Measurements from ENCODE around the gene PKN2.

PKN2 gene

DNA sequence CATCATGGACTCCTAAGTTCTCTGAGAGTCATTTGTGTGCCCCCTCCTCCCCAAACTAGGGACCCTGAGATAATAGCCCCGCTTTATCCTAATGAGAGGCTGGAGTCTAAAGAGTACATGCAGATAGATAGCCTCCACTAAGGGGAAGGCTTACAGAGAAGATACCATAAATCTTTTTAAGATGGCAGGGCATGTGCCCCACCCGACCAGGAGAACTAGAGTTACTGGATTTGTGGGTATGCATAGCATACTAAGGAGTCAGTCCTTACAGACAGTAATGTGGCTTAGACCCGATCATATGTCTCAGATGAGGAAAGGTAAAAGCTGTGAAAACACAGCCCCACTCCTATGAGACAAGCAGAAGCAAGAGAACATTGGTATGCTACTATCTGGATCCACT lies 25.7 kb upstream of the PKN2 start:
- no peak overlapping the region for H3K4me3 ChIP-seq (ENCODE audit: low read length)
- H3K4me1 ChIP-seq (ENCODE audit: insufficient read depth, low read length) = peaks cover 6% of the 10 kb centered on the region
- no peaks in the 10 kb centered on the region for H3K27me3 ChIP-seq (ENCODE audit: insufficient read depth, low read length)
- no peaks in the 10 kb centered on the region for H3K9me3 ChIP-seq (ENCODE audit: low read length)
- no peak overlapping the region for H2AFZ ChIP-seq (ENCODE audit: low read depth, low read length)
- no peaks in the 10 kb centered on the region for H3K36me3 ChIP-seq (ENCODE audit: insufficient read depth, low read length)

- Histone ChIP-seq H3K36me3 (ENCODE audit: insufficient read depth, low read length) (no peaks in the 10 kb centered on the region), H3K27me3 (ENCODE audit: insufficient read depth, low read length) (no peaks in the 10 kb centered on the region), H3K4me3 (ENCODE audit: low read length) (no peak overlapping the region), H3K9me3 (ENCODE audit: low read length) (no peaks in the 10 kb centered on the region), H2AFZ (ENCODE audit: low read depth, low read length) (no peak overlapping the region), H3K4me1 (ENCODE audit: insufficient read depth, low read length) (peaks cover 6% of the 10 kb centered on the region)
Measured at GRCh38 chr1:88659552-88659951, 24.5 kb upstream of the PKN2 start.

DNA sequence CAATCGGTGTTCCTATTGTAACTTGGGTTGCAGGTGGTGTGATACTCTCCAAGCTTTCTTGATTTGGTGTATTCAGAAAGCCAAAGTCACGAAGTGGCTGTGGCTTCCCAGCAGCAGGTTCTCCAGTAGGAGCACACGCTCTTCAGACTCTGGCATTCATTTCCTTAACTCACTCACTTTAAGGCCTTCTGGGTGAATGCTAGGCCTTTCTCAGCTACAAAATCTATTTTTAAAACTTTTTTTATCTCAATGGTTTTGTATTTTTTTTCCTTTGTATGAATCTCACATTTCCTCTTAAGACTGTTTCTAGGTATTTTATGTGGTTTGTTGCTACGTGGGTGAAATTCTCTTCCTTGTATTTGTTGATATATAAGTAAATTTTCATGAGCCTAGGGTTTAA lies 22.9 kb upstream of the PKN2 start:
- Histone ChIP-seq H3K27me3 (ENCODE audit: insufficient read depth, low read length) (no peaks in the 10 kb centered on the region), H3K4me3 (ENCODE audit: low read length) (no peak overlapping the region), H2AFZ (ENCODE audit: low read depth, low read length) (no peak overlapping the region), H3K4me1 (ENCODE audit: insufficient read depth, low read length) (peaks cover 6% of the 10 kb centered on the region), H3K36me3 (ENCODE audit: insufficient read depth, low read length) (no peaks in the 10 kb centered on the region), H3K9me3 (ENCODE audit: low read length) (no peaks in the 10 kb centered on the region)

DNA sequence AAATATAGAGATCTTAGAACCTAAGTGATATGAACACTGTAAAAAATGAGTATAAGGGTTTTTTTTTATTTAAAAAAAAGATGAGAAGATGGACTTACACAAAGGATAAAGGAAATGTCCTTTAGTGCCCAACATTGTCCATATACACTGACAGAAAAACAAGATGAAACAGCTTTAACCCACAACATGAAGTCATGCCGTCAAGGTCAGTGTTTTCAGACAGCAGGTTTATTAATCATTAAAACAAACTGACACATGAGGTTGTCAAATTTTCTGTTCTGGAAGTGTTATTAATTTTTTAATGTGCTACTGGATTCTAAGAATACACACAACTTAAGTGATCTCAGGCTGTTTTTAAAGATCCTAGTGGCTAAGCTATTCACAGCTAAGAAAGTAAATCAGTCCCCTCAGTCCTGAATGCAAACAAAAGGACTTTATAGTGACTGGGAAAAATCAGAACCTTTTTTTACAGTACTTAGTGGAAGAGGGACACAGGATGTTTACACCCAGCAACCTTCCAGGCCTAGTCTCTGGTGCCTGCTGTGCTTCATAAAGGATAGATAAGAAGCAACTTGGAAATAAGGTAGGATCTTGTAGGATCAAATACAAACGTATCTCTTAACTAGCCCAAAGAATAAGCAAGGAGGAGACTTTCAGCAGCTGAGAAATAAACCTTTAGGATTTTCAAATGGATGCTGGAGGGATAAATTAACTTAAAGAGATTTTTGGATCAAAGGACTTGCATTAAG lies 21.9 kb upstream of the PKN2 start:
- H3K36me3 ChIP-seq (ENCODE audit: insufficient read depth, low read length) = no peaks in the 10 kb centered on the region
- H3K4me1 ChIP-seq (ENCODE audit: insufficient read depth, low read length) = peaks cover 6% of the 10 kb centered on the region
- peak overlapping the region; percentile 44 for H2AFZ ChIP-seq (ENCODE audit: low read depth, low read length)
- H3K27me3 ChIP-seq (ENCODE audit: insufficient read depth, low read length) = no peaks in the 10 kb centered on the region
- H3K9me3 ChIP-seq (ENCODE audit: low read length) = no peaks in the 10 kb centered on the region
- H3K4me3 ChIP-seq (ENCODE audit: low read length) = no peak overlapping the region

DNA sequence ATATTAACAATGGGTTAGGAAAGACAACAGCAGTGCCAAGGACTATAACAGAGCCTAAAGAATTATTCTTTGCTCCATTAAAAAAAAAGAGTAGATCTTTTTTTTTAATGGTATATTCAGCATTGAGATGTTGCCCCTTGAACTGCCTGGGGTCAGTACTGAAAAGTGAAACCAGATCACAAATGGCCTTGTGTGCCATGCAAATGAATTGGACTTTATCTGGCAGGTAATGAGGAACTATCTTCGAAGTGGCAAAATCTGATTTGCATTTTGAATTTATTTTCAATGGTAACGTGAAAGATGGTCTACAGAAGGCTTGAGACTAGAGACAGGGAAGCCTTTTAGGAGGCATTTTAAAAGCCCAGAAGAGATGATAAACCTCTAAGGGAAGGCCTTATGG lies 21.4 kb upstream of the PKN2 start:
- no peaks in the 10 kb centered on the region for H3K36me3 ChIP-seq (ENCODE audit: insufficient read depth, low read length)
- H3K4me3 ChIP-seq (ENCODE audit: low read length) = no peak overlapping the region
- peaks cover 6% of the 10 kb centered on the region for H3K4me1 ChIP-seq (ENCODE audit: insufficient read depth, low read length)
- no peaks in the 10 kb centered on the region for H3K27me3 ChIP-seq (ENCODE audit: insufficient read depth, low read length)
- no peak overlapping the region for H2AFZ ChIP-seq (ENCODE audit: low read depth, low read length)
- H3K9me3 ChIP-seq (ENCODE audit: low read length) = no peaks in the 10 kb centered on the region

DNA sequence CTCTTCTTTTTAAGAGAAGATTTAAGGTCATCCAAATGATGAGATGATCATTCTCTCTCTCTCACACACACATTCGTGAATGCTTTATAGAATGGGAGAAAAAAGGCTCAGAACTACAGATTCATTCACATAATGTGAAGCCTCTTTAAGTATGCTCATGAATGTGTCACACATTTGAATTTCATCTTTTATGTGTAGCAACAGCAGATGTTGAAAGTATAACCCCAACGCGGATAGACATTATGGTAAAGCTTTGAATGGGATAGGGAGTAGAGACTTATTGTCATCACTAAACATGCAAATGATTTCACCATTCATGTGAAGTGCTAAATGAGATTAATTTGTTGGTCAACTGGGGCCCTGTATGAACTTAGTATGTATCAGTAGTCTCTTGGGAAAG lies 15.7 kb upstream of the PKN2 start:
- Histone ChIP-seq H3K27me3 (ENCODE audit: insufficient read depth, low read length) (no peaks in the 10 kb centered on the region), H2AFZ (ENCODE audit: low read depth, low read length) (no peak overlapping the region), H3K4me1 (ENCODE audit: insufficient read depth, low read length) (no peaks in the 10 kb centered on the region), H3K36me3 (ENCODE audit: insufficient read depth, low read length) (no peaks in the 10 kb centered on the region), H3K9me3 (ENCODE audit: low read length) (no peaks in the 10 kb centered on the region), H3K4me3 (ENCODE audit: low read length) (no peak overlapping the region)

GRCh38 chr1:88670462-88670861 lies 13.6 kb upstream of the PKN2 start:
- Histone ChIP-seq H3K9me3 (ENCODE audit: low read length) (no peaks in the 10 kb centered on the region), H3K36me3 (ENCODE audit: insufficient read depth, low read length) (no peaks in the 10 kb centered on the region), H2AFZ (ENCODE audit: low read depth, low read length) (no peak overlapping the region), H3K27me3 (ENCODE audit: insufficient read depth, low read length) (no peaks in the 10 kb centered on the region), H3K4me1 (ENCODE audit: insufficient read depth, low read length) (no peaks in the 10 kb centered on the region), H3K4me3 (ENCODE audit: low read length) (no peak overlapping the region)

GRCh38 chr1:88673446-88673845 lies 10.6 kb upstream of the PKN2 start:
- Histone ChIP-seq H3K27me3 (ENCODE audit: insufficient read depth, low read length) (no peaks in the 10 kb centered on the region), H3K4me1 (ENCODE audit: insufficient read depth, low read length) (no peaks in the 10 kb centered on the region), H3K9me3 (ENCODE audit: low read length) (no peaks in the 10 kb centered on the region), H3K36me3 (ENCODE audit: insufficient read depth, low read length) (no peaks in the 10 kb centered on the region), H3K4me3 (ENCODE audit: low read length) (no peak overlapping the region), H2AFZ (ENCODE audit: low read depth, low read length) (no peak overlapping the region)

DNA sequence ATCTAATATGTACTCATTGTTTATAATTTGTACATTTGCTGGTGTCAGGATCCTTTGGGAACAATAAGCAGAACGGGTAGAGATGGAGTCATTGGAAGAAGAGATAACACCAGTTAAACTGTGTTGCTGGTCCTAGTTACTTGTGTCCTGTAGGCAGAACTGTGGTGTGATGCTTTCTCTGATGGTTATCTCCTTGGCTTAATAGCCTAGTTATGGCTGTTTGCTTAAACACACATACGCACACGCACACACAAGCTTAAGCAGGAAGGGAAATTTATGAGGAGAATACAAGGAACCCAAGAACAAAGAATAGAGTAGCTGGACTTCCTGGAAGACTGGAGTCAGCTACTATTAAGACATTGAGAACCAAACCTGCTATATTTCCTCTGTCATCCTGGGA lies 5.7 kb upstream of the PKN2 start:
- Histone ChIP-seq H3K9me3 (ENCODE audit: low read length) (no peaks in the 10 kb centered on the region), H2AFZ (ENCODE audit: low read depth, low read length) (no peak overlapping the region), H3K36me3 (ENCODE audit: insufficient read depth, low read length) (no peaks in the 10 kb centered on the region), H3K4me1 (ENCODE audit: insufficient read depth, low read length) (peaks cover 6% of the 10 kb centered on the region), H3K4me3 (ENCODE audit: low read length) (no peak overlapping the region), H3K27me3 (ENCODE audit: insufficient read depth, low read length) (no peaks in the 10 kb centered on the region)

DNA sequence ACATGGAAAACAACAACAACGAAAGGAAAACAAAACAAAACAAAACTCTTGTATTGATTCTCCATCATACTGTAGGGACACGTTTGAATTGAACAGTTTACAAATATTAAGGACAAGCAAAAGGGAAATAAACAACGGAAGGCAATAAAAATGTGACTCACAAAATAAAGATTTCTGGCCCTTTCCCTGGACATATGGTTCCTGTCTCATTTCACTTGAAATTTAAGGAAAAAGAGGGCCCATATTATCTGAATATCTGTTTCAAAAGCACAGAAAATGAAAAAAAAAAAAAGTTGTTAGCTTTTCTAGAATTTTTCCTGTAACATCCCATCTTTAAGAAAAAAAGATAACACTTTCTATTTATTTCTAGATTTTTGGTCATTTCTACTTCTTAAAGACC lies 3.6 kb upstream of the PKN2 start:
- Histone ChIP-seq H3K9me3 (ENCODE audit: low read length) (no peaks in the 10 kb centered on the region), H3K4me1 (ENCODE audit: insufficient read depth, low read length) (peaks cover 6% of the 10 kb centered on the region), H2AFZ (ENCODE audit: low read depth, low read length) (no peak overlapping the region), H3K36me3 (ENCODE audit: insufficient read depth, low read length) (no peaks in the 10 kb centered on the region), H3K27me3 (ENCODE audit: insufficient read depth, low read length) (no peaks in the 10 kb centered on the region), H3K4me3 (ENCODE audit: low read length) (no peak overlapping the region)

DNA sequence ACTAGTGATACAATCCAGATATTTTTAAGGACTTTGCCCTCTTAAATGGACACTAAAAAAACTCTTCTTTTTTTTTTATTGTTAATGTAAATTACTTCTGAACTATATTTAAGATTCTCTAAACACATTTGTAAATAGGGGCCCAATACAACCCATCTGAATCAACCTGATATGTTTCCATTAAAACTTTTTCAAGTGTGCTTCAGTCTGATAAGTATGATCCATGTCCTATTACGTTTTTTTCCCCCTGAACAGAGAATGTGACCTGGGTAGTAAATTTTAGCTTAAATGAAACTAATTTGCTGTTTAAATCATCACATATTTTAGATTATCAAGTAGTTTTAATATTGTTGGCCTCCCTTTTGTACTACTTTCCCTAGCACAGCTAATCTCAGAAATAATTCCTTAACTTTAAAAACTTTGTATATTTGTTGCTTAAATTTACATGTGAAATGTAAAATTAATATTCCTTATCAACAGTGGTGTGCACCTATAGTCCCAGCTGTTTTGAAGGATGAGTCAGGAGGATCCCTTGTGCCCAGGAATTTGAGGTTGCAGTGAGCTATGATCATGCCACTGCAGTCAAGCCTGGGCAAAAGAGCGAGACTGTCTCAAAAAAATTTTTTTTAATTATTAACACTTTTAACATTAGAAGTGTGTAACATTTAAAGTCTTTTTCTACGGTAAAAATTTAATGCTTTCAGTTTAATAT lies 3.0 kb upstream of the PKN2 start:
- Histone ChIP-seq H3K4me1 (ENCODE audit: insufficient read depth, low read length) (peaks cover 7% of the 10 kb centered on the region), H2AFZ (ENCODE audit: low read depth, low read length) (no peak overlapping the region)

DNA sequence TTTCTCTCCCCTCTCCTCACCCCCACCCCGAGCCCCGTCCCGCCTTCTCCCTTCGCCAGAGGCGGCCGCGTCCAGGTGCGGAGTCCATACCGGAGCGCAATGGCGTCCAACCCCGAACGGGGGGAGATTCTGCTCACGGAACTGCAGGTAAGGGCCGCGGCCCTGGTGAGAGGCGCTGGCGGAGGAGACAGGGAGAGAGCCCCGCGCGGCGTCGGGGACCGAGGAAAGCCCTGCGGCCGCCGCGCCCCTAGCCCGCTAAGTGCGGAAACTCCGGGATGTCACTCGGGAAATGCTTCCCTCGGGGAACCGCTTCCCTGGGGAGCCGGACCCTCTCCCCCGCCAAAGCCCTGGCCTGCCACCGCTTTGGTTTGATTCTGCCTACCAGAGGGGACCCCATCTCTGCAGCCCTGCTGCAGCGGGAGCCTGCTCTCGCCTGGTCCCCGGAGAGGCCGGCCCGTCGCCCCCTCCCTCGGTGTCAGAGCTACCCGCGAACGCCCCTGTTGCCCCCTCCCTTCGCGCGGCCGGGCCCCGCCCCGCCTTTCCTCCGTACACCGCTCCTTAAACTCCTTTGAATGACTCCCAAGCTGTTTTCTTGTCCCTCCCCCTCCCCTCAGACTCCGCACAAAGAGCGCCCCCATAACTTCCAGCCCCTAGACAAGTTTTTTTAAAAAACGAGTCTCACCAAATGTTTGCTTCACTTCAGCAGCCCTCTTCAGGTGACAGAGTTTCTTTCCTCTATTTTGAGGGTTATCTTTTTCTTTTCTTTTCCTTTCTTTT lies 597 bp downstream of the PKN2 start:
- Histone ChIP-seq H2AFZ (ENCODE audit: low read depth, low read length) (peak overlapping the region; percentile 93), H3K27me3 (ENCODE audit: insufficient read depth, low read length) (no peaks in the 10 kb centered on the region), H3K9me3 (ENCODE audit: low read length) (no peaks in the 10 kb centered on the region), H3K4me1 (ENCODE audit: insufficient read depth, low read length) (peaks cover 22% of the 10 kb centered on the region), H3K36me3 (ENCODE audit: insufficient read depth, low read length) (peaks cover 4% of the 10 kb centered on the region), H3K4me3 (ENCODE audit: low read length) (peak overlapping the region; percentile 94)

More for the DNA sequence above, 3.0 kb upstream of the PKN2 start:
- H3K36me3 ChIP-seq (ENCODE audit: insufficient read depth, low read length) = no peaks in the 10 kb centered on the region
- no peak overlapping the region for H3K4me3 ChIP-seq (ENCODE audit: low read length)
- H3K27me3 ChIP-seq (ENCODE audit: insufficient read depth, low read length) = no peaks in the 10 kb centered on the region
- no peaks in the 10 kb centered on the region for H3K9me3 ChIP-seq (ENCODE audit: low read length)

- peak overlapping the region; percentile 94 for H3K4me3 ChIP-seq (ENCODE audit: low read length)
- H3K9me3 ChIP-seq (ENCODE audit: low read length) = no peaks in the 10 kb centered on the region
- H3K4me1 ChIP-seq (ENCODE audit: insufficient read depth, low read length) = peaks cover 22% of the 10 kb centered on the region
- no peaks in the 10 kb centered on the region for H3K27me3 ChIP-seq (ENCODE audit: insufficient read depth, low read length)
- peaks cover 7% of the 10 kb centered on the region for H3K36me3 ChIP-seq (ENCODE audit: insufficient read depth, low read length)
- peak overlapping the region; percentile 93 for H2AFZ ChIP-seq (ENCODE audit: low read depth, low read length)
Measured at GRCh38 chr1:88685259-88685620, 1.2 kb downstream of the PKN2 start.

Data from neuron (in vitro differentiated cells).